ENCODE measurements around the gene WDR35.

- TF ChIP-seq CTCF (IDR thresholded peaks at IDR 0.05) (no peak), POLR2A (IDR thresholded peaks at IDR 0.05) (no peak)
Measured at GRCh38 chr2:19868224-19868623, 121.7 kb downstream of the WDR35 start.

Data from lower leg skin (tissue), 3 donors.